HuH-7 (cell line): Measurements from ENCODE around the gene RFXANK.

Experiments
- DNase-seq: peaks from one replicate; pipeline ENCODE4 v3.0.0; 2011; ENCODE audit warnings: low spot score

RFXANK gene

DNA sequence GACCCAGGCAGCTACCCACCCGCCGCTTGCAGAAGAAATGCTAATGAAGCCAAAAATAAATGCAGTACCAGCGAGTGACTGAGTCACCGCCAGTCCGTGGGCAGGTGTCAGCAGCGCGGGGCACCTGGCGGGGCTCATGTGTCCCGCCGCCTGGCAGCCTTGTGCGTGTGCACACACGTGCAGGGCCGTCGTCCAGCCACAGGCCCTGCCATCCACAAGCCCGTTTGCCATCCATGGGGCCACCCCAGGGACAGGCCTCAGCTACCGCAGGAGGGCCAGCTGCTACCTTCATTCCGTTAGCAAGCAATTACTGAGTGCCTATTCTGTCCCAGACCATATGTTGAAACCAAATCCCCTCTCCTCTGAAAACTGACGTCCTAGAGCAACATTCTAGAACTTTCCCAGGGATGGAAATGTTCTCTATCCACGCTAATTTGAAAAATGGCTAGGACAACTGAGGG lies 40.2 kb downstream of the RFXANK start:
- DNase-seq = no peak

DNA sequence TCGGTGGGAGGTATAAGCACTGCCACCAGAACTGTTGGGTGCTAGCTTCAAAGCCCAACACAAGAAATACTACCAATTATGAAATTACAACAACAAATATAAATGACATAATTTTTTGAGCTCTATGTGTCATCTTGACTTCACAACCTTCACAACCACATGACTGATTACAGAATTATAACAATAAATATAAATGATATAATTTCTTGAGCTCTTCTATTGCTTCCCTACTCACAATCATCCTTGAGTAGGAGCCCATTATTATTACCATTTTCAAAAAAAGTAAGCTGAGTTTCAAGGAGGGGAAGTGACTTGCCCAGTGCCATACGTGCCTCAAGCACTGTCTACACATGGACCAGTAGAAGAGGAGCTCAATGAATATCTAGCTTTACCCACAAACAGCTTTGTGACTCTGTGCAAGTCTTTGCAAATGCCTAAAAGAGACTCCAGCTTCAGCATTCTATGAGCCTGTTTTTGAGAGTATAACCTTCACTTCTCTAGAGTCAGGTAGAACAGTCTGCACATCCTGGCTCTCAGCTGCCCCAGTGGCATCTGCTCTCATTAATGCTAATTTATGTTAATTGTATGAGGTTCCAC lies 42.3 kb downstream of the RFXANK start:
- no peak for DNase-seq

DNA sequence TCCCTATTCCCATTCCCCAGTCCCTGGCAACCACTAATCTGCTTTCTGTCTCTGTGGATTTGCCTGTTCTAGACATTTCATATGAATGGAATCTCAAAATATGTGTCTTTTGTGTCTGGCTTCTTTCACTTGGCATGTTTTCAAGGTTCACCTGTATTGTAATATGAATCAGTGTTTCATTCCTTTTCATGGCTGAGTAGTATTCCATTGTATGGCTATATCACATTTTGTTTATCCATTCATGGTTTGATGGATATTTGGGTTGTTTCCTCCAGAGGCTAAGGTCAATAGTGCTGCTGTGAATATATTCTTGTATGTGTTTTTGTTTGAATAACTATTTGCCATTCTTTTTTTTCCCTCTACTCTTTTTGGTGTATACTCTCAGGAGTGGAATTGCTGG lies 44.1 kb downstream of the RFXANK start:
- DNase-seq = no peak

DNA sequence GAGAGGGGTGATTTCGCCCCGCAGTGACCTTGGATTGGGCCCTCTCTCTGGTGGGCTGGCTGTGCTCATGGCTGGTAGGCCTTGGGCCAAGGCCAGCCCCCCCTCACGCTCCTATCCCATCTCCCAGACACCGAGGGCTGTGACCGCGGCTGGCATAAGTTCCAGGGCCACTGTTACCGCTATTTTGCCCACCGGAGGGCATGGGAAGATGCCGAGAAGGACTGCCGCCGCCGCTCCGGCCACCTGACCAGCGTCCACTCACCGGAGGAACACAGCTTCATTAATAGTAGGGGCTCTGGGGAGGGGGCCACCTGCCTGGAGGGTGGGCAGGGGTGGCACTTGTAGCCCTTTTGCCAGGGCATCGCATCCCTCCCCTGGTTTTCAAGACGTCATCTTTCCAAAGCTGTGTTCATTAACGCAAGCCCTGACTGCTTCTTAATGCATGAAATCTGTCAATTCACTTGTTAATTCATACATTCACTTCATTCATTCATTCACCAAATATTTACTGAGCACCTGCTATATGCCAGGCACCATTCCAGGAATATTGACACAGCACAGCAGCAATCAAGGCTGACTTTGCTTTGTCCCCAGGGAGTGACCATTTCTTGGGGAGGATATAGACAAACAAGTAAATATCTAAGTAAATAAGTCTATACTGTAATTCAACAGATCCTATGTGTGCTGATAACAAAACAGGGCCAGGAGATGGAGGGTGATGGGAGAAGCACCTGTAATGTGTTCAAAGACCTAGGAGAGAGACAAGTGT lies 46.3 kb downstream of the RFXANK start:
- no peak for DNase-seq

DNA sequence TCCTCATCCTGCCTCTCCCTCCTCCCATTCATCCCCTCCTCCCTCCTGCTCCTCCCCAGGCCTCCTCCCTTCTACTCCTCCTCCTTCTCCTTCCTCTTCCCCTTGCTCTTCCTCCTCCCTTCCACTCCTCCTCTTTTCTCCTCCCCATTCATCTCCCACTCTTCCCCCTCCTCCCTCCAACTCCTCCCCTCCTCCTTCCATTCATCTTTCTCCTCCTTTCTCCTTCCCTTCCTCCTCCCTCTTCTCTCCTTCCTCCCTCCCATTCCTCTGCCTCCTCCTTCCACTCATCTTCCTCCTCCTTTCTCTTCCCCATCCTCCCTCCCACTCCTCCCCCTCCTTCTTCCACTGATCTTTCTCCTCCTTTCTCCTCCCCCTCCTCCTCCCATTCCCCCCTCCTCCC lies 47.6 kb downstream of the RFXANK start:
- DNase-seq = no peak

DNA sequence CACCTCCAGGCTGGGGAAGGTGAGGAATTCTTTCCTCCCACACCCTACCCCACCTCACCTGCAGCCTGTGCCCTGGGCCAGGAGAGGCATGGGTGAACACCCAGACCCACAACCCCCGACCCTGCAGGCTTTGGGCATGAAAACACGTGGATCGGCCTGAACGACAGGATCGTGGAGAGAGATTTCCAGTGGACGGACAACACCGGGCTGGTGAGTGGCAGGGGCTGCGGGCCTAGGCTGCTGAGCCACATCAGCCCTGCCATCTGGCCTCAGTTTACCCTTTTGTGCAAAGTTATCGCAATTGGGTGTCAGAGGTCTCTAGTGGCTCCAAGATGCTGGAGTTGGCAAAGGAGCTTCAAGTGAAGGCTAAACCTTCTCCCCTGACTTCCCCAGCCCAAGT lies 48.4 kb downstream of the RFXANK start:
- DNase-seq = no peak

DNA sequence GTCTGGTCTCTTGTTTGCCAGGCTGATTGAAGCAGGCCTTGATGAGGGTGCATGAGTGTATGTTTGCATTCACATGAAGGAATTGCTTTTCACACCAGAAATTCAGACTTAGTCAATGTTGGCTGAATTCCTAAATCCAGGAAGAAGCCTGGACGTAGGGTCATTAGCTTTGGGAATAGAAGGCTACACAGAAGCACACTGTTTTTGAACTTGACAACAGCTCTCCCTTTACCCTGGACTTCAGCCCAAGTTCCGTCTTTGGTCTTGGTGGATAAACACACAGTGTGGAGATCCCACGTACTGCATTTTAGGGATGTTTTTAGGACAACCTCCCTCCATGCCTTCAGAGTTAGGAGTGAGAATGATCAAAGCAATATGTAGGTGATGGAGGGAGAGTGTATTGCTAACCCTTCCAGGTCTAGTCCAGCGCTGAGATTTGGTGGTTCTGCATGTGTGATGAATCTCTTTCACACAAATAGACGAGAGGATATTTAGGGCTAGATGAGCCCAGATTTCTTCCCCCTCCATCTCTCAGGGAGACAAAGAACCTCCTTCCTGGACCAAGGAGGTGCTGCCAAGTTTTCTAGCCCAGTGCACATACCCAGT lies 58.2 kb downstream of the RFXANK start:
- no peak for DNase-seq
